NCI-H1930 (cell line): ENCODE data around the gene FOXI2.

Source experiments
- DNase-seq, 2 experiments: peaks; one replicate each; lab custom pipeline; 2025; lab: John Stamatoyannopoulos, UW

Gene FOXI2

GRCh38 chr10:127743205-127743604 is 6.2 kb downstream of the FOXI2 start:
- DNase-seq: no peak

DNA sequence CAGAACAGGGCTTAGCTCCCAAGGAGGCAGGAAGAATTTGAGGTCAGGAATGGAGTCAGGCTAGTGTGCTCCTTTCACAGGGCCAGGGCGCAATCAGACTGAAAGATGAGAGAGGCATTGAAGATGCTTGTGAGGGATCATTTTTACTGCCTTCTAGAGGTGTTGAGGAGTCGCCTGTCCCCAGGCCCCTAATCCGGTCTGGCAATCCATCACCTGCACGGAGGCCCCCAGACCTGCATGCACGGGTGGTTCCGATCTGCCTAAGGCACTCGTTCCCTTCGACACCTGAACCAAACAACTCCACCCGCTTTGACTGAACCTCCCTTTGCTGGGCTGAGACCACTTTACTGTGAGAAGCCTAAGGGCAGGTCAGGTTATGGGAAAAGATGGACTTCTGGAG is 8.0 kb downstream of the FOXI2 start:
- DNase-seq: no peak

DNA sequence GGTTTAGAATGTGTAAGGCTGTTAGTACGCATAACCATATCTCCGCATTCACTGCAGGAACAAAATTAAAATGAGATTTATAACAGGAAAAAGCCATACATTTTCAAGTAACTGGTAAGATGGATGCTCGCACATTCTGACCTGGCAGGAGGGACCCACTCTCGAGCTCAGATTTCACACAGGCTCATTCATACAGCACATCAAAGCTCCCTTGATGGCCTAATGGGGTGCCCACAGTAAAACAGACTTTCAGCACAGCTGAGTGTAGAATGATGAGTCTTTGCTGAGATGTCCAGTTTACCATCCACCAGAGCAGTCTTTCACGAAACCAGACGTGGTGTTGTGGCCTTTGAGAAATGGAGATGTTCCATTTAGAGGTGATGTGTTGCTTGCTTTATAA is 8.9 kb downstream of the FOXI2 start:
- DNase-seq: no peak

GRCh38 chr10:127755753-127756152 is 18.8 kb downstream of the FOXI2 start:
- DNase-seq: no peak

- DNase-seq: no peak
Observed at GRCh38 chr10:127756264-127756663, 19.3 kb downstream of the FOXI2 start.

DNA sequence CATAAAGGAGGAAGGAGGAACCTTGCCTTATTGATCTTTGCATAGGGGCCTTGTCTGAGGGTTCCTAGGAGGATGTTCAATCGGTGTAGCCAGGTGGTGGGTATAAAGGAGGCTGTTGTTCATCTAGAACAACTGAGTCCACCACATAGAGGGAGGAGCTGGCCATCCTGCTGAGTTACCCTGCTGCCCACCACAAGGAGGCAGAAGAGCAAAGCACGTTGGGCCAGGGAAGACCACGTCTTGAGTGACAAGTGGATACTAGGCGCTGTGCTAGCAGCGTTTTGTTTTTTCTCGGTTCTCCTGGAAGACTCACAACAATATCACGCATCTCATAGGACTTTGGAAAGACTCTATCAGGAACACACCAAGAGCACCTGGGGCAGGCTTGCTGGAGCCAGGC is 20.0 kb downstream of the FOXI2 start:
- no peak for DNase-seq

DNA sequence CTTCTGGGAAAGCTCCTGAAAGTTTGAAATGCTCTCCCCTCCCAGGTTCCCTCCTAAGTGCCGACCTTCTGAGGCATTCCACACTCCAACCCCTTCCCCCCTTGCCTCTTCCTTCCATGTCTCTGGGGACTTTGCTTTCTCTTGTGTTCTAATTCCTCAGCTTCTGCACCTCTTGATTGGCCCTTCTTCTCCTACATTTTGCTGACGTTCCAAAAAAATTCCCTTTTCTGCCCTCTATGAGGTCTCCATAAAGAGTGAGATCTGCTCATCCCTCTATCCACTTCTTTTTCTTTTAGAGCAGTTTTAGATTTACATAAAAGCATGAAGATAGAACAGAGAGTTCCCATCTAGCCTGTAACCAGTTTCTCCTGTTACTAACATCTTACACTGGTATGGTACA is 22.3 kb downstream of the FOXI2 start:
- DNase-seq: no peak

GRCh38 chr10:127762925-127763324 is 25.9 kb downstream of the FOXI2 start:
- DNase-seq: no peak

GRCh38 chr10:127774766-127775559 is 38.0 kb downstream of the FOXI2 start:
- DNase-seq: no peak

- no peak for DNase-seq
Observed at GRCh38 chr10:127776816-127777215, 39.8 kb downstream of the FOXI2 start.

- no peak for DNase-seq
Observed at GRCh38 chr10:127781412-127781811, 44.4 kb downstream of the FOXI2 start.

GRCh38 chr10:127787873-127788272 is 50.9 kb downstream of the FOXI2 start:
- DNase-seq: no peak

DNA sequence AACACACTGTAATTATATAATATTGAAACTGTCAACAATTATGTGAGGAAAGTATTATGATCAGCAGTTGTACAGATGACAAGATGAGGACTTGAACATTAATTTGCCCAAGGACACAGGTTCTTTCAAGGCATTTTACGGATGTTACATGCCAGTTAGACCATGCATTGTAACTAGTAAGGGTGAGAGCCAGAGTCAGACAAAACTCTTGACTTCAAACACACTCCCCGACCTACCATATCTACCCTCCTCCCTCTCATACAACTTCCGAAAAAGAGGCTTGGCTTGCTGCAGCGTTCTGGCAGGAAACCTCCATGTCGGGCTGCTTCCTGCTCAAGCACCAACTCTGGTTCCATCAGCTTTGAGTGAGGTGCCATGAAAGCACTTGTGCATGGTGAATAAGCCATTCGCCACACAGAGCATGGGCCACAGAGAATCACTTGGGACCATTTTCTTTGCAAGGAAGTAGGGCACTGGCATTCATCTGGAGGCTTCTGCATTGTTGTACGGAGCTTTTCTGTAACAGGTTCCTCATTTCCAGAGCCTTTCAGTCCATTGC is 53.2 kb downstream of the FOXI2 start:
- no peak for DNase-seq
